Measurements from ENCODE around the gene ACVR2B.

The ACVR2B gene

DNA sequence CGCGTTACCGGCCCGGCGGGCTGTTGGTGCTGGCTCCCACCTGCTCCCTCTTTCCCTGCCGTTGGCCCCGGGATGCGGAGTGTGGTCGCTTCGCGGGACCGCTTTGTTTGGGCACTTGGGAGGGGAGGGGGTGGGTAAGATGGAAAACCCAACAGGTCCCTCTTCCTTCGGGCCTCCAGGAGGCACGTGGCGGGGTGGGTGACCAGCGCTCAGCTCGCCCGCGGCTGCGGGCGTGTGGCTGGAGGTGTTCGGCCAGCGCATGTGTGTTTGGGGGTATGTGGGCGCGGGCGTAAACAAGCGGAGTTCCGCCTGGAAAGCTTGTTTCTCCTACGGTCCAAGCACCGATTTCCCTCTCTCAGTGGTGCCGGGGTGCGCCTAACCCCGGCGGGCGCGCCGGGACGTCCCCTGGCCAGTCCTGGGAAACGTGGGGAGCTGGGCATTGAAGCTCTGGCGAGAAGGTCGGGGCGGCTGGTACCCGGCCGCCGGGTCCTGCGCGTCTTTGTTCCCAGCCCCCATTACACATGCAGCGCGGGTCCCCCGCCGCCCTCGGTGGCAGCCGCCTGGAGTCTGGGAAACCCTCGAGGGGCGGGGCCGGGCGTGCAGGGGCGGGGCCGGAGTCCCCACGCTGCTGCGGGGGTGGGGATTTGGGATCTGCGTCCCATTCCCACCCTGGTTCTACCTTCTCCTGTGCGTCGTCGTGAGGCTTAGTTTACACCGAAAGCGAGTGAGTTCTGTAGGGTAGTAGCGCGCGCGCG lies 1.4 kb downstream of the ACVR2B start:
- Histone ChIP-seq H3K4me2 (ENCODE audit: low read length) (peak overlapping the region; percentile 71), H3K23ac (ENCODE audit: low read length) (peak overlapping the region; percentile 73), H2AK5ac (ENCODE audit: low read length) (peak overlapping the region; percentile 31), H3K27ac (ENCODE audit: low read depth, low read length) (peak overlapping the region; percentile 72), H3K27me3 (ENCODE audit: insufficient read depth, low read length, poor library complexity) (no peaks in the 10 kb centered on the region), H3K79me2 (ENCODE audit: control insufficient read depth, insufficient read depth, low read length) (peaks cover 56% of the 10 kb centered on the region), H3K4ac (ENCODE audit: low read depth, low read length) (peak overlapping the region; percentile 85), H3K36me3 (ENCODE audit: control insufficient read depth, insufficient read depth, low read length) (no peaks in the 10 kb centered on the region), H2BK15ac (replicated peaks; ENCODE audit: low read depth) (no peak overlapping the region), H3K56ac (ENCODE audit: low read length) (peak overlapping the region; percentile 90), H3K18ac (ENCODE audit: low read length) (peak overlapping the region; percentile 99), H3K4me3 (ENCODE audit: low read length) (peak overlapping the region; percentile 63), H3K4me1 (ENCODE audit: control insufficient read depth, low read depth, low read length) (peaks cover 10% of the 10 kb centered on the region), H2BK5ac (ENCODE audit: low read length) (peak overlapping the region; percentile 51), H3K9ac (ENCODE audit: low read length) (peak overlapping the region; percentile 77), H4K8ac (ENCODE audit: low read depth, low read length) (peak overlapping the region; percentile 7), H3K79me1 (ENCODE audit: low read length) (peaks cover 18% of the 10 kb centered on the region), H4K5ac (ENCODE audit: low read length) (no peak overlapping the region), H2BK120ac (ENCODE audit: low read depth, low read length) (no peak overlapping the region)
- no CpG with 5 or more reads among the region's 72 CpGs for WGBS (ENCODE audit: extremely low coverage, insufficient coverage, low lambda C conversion rate)
- DNase-seq = peak; percentile 85

- DNase-seq = peak; percentile 87
- Histone ChIP-seq H4K8ac (ENCODE audit: low read depth, low read length) (no peak overlapping the region), H2BK120ac (ENCODE audit: low read depth, low read length) (no peak overlapping the region), H3K27me3 (ENCODE audit: insufficient read depth, low read length, poor library complexity) (no peaks in the 10 kb centered on the region), H3K36me3 (ENCODE audit: control insufficient read depth, insufficient read depth, low read length) (no peaks in the 10 kb centered on the region), H2BK5ac (ENCODE audit: low read length) (no peak overlapping the region), H3K23ac (ENCODE audit: low read length) (peak overlapping the region; percentile 73), H2BK15ac (replicated peaks; ENCODE audit: low read depth) (no peak overlapping the region), H4K5ac (ENCODE audit: low read length) (no peak overlapping the region), H3K4me1 (ENCODE audit: control insufficient read depth, low read depth, low read length) (peaks cover 10% of the 10 kb centered on the region), H2AK5ac (ENCODE audit: low read length) (no peak overlapping the region), H3K18ac (ENCODE audit: low read length) (no peak overlapping the region), H3K56ac (ENCODE audit: low read length) (peak overlapping the region; percentile 85), H3K4me2 (ENCODE audit: low read length) (peak overlapping the region; percentile 54), H3K79me1 (ENCODE audit: low read length) (peaks cover 22% of the 10 kb centered on the region), H3K4ac (ENCODE audit: low read depth, low read length) (no peak overlapping the region), H3K79me2 (ENCODE audit: control insufficient read depth, insufficient read depth, low read length) (peaks cover 64% of the 10 kb centered on the region), H3K4me3 (ENCODE audit: low read length) (peak overlapping the region; percentile 31), H3K9ac (ENCODE audit: low read length) (peak overlapping the region; percentile 71), H3K27ac (ENCODE audit: low read depth, low read length) (peak overlapping the region; percentile 5)
- WGBS (ENCODE audit: extremely low coverage, insufficient coverage, low lambda C conversion rate) = no CpG with 5 or more reads among the region's 15 CpGs
Measured at GRCh38 chr3:38455639-38456430, 2.1 kb downstream of the ACVR2B start.

DNA sequence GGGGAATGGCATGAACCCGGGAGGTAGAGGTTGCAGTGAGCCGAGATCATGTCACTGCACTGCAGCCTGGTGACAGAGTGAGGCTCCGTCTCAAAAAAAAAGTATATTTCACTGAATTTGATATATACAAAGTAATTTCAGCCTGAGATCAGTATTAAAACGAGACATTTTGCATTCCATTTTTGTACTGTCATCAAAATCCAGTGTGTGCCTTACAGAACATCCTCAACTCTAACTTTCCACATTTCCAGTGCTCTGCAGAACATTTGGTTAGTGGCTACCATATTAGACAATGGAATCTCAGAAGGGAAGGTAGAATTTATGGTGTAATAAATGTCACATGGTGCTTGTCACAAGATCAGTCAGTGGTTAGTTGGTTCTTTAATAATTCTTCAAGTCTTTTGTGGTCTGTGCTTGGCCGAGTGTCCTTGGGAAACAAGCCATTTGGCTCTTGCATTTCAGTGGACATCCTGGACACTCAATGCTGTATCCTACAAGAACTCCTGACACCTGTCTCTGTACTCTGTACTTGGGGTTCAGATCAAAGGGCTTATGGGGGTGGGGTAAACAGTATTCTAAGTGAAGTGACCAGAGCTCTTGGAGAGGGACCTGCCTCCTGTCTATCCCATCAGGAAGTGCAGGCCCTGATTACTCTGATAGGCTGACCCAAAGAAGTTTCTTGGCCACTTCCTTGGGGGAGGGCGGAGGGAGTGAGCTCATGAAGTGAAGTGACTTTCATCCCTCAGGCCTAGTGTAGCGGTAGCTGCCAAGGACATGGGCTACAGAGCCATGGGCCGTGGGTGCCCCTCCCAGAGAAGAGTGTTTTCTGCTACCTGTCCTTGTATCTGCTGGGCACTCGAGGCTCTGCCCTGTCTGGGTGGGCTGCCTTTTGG lies 3.7 kb downstream of the ACVR2B start:
- Histone ChIP-seq H2BK120ac (ENCODE audit: low read depth, low read length) (no peak overlapping the region), H3K56ac (ENCODE audit: low read length) (no peak overlapping the region), H3K79me1 (ENCODE audit: low read length) (peaks cover 27% of the 10 kb centered on the region), H2BK5ac (ENCODE audit: low read length) (no peak overlapping the region), H3K36me3 (ENCODE audit: control insufficient read depth, insufficient read depth, low read length) (no peaks in the 10 kb centered on the region), H3K4me1 (ENCODE audit: control insufficient read depth, low read depth, low read length) (peaks cover 10% of the 10 kb centered on the region), H3K4me3 (ENCODE audit: low read length) (no peak overlapping the region), H3K4me2 (ENCODE audit: low read length) (no peak overlapping the region), H2BK15ac (replicated peaks; ENCODE audit: low read depth) (no peak overlapping the region), H3K23ac (ENCODE audit: low read length) (no peak overlapping the region), H3K18ac (ENCODE audit: low read length) (no peak overlapping the region), H3K79me2 (ENCODE audit: control insufficient read depth, insufficient read depth, low read length) (peaks cover 73% of the 10 kb centered on the region), H2AK5ac (ENCODE audit: low read length) (no peak overlapping the region), H4K5ac (ENCODE audit: low read length) (no peak overlapping the region), H3K27me3 (ENCODE audit: insufficient read depth, low read length, poor library complexity) (no peaks in the 10 kb centered on the region), H3K4ac (ENCODE audit: low read depth, low read length) (no peak overlapping the region), H3K27ac (ENCODE audit: low read depth, low read length) (no peak overlapping the region), H4K8ac (ENCODE audit: low read depth, low read length) (no peak overlapping the region), H3K9ac (ENCODE audit: low read length) (no peak overlapping the region)
- no CpG with 5 or more reads among the region's 9 CpGs for WGBS (ENCODE audit: extremely low coverage, insufficient coverage, low lambda C conversion rate)
- peak; percentile 45 for DNase-seq

- no peak overlapping the region for H2BK5ac ChIP-seq (ENCODE audit: low read length)
- H3K36me3 ChIP-seq (ENCODE audit: control insufficient read depth, insufficient read depth, low read length) = no peaks in the 10 kb centered on the region
- no peak for DNase-seq
- H3K18ac ChIP-seq (ENCODE audit: low read length) = no peak overlapping the region
- H3K9ac ChIP-seq (ENCODE audit: low read length) = no peak overlapping the region
- no peak overlapping the region for H3K27ac ChIP-seq (ENCODE audit: low read depth, low read length)
- H3K4me3 ChIP-seq (ENCODE audit: low read length) = no peak overlapping the region
- no peak overlapping the region for H4K8ac ChIP-seq (ENCODE audit: low read depth, low read length)
- H2BK120ac ChIP-seq (ENCODE audit: low read depth, low read length) = no peak overlapping the region
- H2AK5ac ChIP-seq (ENCODE audit: low read length) = no peak overlapping the region
- H3K79me2 ChIP-seq (ENCODE audit: control insufficient read depth, insufficient read depth, low read length) = peaks cover 87% of the 10 kb centered on the region
- no peak overlapping the region for H2BK15ac ChIP-seq (replicated peaks; ENCODE audit: low read depth)
- no peak overlapping the region for H4K5ac ChIP-seq (ENCODE audit: low read length)
- WGBS (ENCODE audit: extremely low coverage, insufficient coverage, low lambda C conversion rate) = no CpG with 5 or more reads among the region's 13 CpGs
- peaks cover 35% of the 10 kb centered on the region for H3K79me1 ChIP-seq (ENCODE audit: low read length)
- H3K4me1 ChIP-seq (ENCODE audit: control insufficient read depth, low read depth, low read length) = peaks cover 6% of the 10 kb centered on the region
- no peak overlapping the region for H3K4ac ChIP-seq (ENCODE audit: low read depth, low read length)
- no peak overlapping the region for H3K56ac ChIP-seq (ENCODE audit: low read length)
- no peaks in the 10 kb centered on the region for H3K27me3 ChIP-seq (ENCODE audit: insufficient read depth, low read length, poor library complexity)
- H3K4me2 ChIP-seq (ENCODE audit: low read length) = no peak overlapping the region
- no peak overlapping the region for H3K23ac ChIP-seq (ENCODE audit: low read length)
Measured at GRCh38 chr3:38458796-38459498, 5.3 kb downstream of the ACVR2B start.

- Histone ChIP-seq H3K27me3 (ENCODE audit: insufficient read depth, low read length, poor library complexity) (no peaks in the 10 kb centered on the region), H3K4me3 (ENCODE audit: low read length) (no peak overlapping the region), H4K8ac (ENCODE audit: low read depth, low read length) (no peak overlapping the region), H2AK5ac (ENCODE audit: low read length) (no peak overlapping the region), H3K4ac (ENCODE audit: low read depth, low read length) (no peak overlapping the region), H3K27ac (ENCODE audit: low read depth, low read length) (no peak overlapping the region), H3K9ac (ENCODE audit: low read length) (no peak overlapping the region), H2BK120ac (ENCODE audit: low read depth, low read length) (no peak overlapping the region), H3K4me1 (ENCODE audit: control insufficient read depth, low read depth, low read length) (peaks cover 6% of the 10 kb centered on the region), H3K79me1 (ENCODE audit: low read length) (peaks cover 35% of the 10 kb centered on the region), H3K23ac (ENCODE audit: low read length) (no peak overlapping the region), H3K4me2 (ENCODE audit: low read length) (no peak overlapping the region), H4K5ac (ENCODE audit: low read length) (no peak overlapping the region), H2BK15ac (replicated peaks; ENCODE audit: low read depth) (no peak overlapping the region), H3K79me2 (ENCODE audit: control insufficient read depth, insufficient read depth, low read length) (peaks cover 86% of the 10 kb centered on the region), H3K36me3 (ENCODE audit: control insufficient read depth, insufficient read depth, low read length) (no peaks in the 10 kb centered on the region), H2BK5ac (ENCODE audit: low read length) (no peak overlapping the region), H3K18ac (ENCODE audit: low read length) (no peak overlapping the region), H3K56ac (ENCODE audit: low read length) (no peak overlapping the region)
- no CpG with 5 or more reads among the region's 10 CpGs for WGBS (ENCODE audit: extremely low coverage, insufficient coverage, low lambda C conversion rate)
- DNase-seq = no peak
Measured at GRCh38 chr3:38459499-38460048, 5.9 kb downstream of the ACVR2B start.
